Measurements from ENCODE around the gene SLITRK5.

DNA sequence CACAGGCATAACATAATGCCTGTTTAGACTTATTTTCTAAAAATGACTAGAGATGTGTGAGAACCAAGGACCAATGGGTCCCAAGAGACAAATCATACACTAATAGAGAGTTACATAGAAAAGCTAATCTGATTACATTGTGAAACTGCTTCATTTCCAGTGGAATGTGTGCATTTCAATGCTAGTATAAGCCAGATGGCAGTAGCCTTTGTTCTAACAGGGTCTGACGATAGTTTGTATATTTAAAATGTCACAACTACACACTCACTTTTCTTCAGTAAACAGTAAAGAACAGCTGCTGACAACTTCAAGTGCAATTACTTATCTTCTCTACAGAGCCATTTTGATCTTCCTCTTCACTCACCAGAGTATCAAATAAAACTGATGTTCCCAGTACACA lies 4.3 kb upstream of the SLITRK5 start:
- TF ChIP-seq CTCF (IDR thresholded peaks at IDR 0.05) (no peak), POLR2A (IDR thresholded peaks at IDR 0.05) (no peak), POLR2AphosphoS5 (IDR thresholded peaks at IDR 0.05) (no peak)
